HUES48 (cell line): ENCODE results near the gene WBP4.
A peak's percentile ranks its signal among the peaks of the same experiment; 100 is the strongest.

ENCODE experiments used
- H3K27ac ChIP-seq: one replicate; pipeline ENCODE4 v1.7.0; 2013; ENCODE audit warnings: low read depth, low read length, inconsistent platforms
- H3K27me3 ChIP-seq: 2 replicates; pipeline ENCODE4 v1.6.1; 2013; ENCODE audit warnings: mild to moderate bottlenecking, low read length; ENCODE audit not compliant: control insufficient read depth, insufficient read depth
- H3K36me3 ChIP-seq: 2 replicates; pipeline ENCODE4 v1.6.1; 2013; ENCODE audit warnings: low read length; ENCODE audit not compliant: control insufficient read depth, insufficient read depth
- H3K4me1 ChIP-seq: 2 replicates; pipeline ENCODE4 v1.6.1; 2013; ENCODE audit warnings: mild to moderate bottlenecking, low read length; ENCODE audit not compliant: control insufficient read depth, insufficient read depth
- H3K4me3 ChIP-seq: 2 replicates; pipeline ENCODE4 v1.5.1; 2013; ENCODE audit warnings: mild to moderate bottlenecking, low read depth, low read length
- H3K9ac ChIP-seq: 2 replicates; pipeline ENCODE4 v1.6.1; 2013; ENCODE audit warnings: mild to moderate bottlenecking, low read depth, low read length, moderate library complexity
- H3K9me3 ChIP-seq: 2 replicates; pipeline ENCODE4 v1.6.1; 2013; ENCODE audit warnings: low read length; ENCODE audit not compliant: control insufficient read depth, insufficient read depth

The WBP4 gene

GRCh38 chr13:41060082-41060723 lies 1.1 kb upstream of the WBP4 start:
- H3K27me3 ChIP-seq, result no peaks in the 10 kb centered on the region
- H3K9ac ChIP-seq, result peak overlapping the region; percentile 91
- peak overlapping the region; percentile 93 for H3K4me3 ChIP-seq
- no peaks in the 10 kb centered on the region for H3K9me3 ChIP-seq
- peak overlapping the region; percentile 89 for H3K27ac ChIP-seq
- peaks cover 23% of the 10 kb centered on the region for H3K36me3 ChIP-seq
- peaks cover 14% of the 10 kb centered on the region for H3K4me1 ChIP-seq

- H3K9me3 ChIP-seq, result no peaks in the 10 kb centered on the region
- H3K9ac ChIP-seq, result peak overlapping the region; percentile 91
- H3K27me3 ChIP-seq, result no peaks in the 10 kb centered on the region
- peak overlapping the region; percentile 97 for H3K27ac ChIP-seq
- peaks cover 14% of the 10 kb centered on the region for H3K4me1 ChIP-seq
- peaks cover 28% of the 10 kb centered on the region for H3K36me3 ChIP-seq
- H3K4me3 ChIP-seq, result peak overlapping the region; percentile 93
These were observed 610 bp upstream of the WBP4 start for GRCh38 chr13:41060724-41061074.

- peaks cover 43% of the 10 kb centered on the region for H3K36me3 ChIP-seq
These were observed 867 bp downstream of the WBP4 start for GRCh38 chr13:41061914-41062837.

DNA sequence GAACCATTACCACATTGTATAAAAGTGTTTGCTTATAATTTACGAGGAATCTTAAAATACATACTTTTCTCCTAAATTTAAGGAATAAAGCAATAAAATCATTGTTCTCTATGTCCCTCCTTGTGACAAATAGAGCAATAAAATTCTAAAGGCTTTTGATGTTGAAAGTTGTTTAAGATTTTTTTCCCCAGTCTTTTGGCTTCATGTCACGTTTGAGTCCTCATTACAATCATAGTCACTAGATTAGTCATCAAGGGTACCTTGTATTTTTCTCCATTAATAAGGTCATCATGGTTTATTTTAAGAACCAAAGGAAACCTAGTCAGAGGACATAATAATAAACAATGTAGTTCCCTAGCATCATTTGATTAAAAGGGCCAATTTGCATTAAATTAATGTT lies 3.2 kb downstream of the WBP4 start:
- no peak overlapping the region for H3K27ac ChIP-seq
- no peaks in the 10 kb centered on the region for H3K27me3 ChIP-seq
- no peak overlapping the region for H3K4me3 ChIP-seq
- peaks cover 7% of the 10 kb centered on the region for H3K4me1 ChIP-seq
- peaks cover 65% of the 10 kb centered on the region for H3K36me3 ChIP-seq
- no peaks in the 10 kb centered on the region for H3K9me3 ChIP-seq
- H3K9ac ChIP-seq, result no peak overlapping the region

More at GRCh38 chr13:41061914-41062837, 867 bp downstream of the WBP4 start:
- Histone ChIP-seq H3K27me3 (no peaks in the 10 kb centered on the region), H3K9ac (peak overlapping the region; percentile 91), H3K4me1 (peaks cover 14% of the 10 kb centered on the region), H3K27ac (peak overlapping the region; percentile 97), H3K4me3 (peak overlapping the region; percentile 93), H3K9me3 (no peaks in the 10 kb centered on the region)

GRCh38 chr13:41065078-41065477 lies 3.8 kb downstream of the WBP4 start:
- H3K36me3 ChIP-seq, result peaks cover 71% of the 10 kb centered on the region

DNA sequence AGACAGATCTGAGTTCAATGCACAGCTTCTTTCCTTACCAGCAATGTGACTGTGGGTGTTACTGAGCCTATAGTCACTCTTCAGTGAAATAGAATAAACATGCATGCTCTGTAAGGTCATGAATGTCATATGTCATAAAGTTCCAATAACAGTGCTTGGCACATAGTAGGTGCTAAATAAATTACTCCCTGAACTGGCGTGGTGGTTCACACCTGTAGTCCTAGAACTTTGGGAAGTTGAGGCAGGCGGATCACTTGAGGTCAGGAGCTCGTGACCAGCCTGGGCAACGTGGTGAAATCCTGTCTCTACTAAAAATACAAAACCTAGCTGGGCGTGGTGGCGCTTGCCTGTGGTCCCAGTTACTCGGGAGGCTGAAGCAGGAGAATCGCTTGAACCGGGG lies 13.2 kb downstream of the WBP4 start:
- Histone ChIP-seq H3K27me3 (no peaks in the 10 kb centered on the region), H3K9ac (no peak overlapping the region), H3K4me3 (no peak overlapping the region), H3K4me1 (no peaks in the 10 kb centered on the region), H3K36me3 (peaks cover 81% of the 10 kb centered on the region), H3K9me3 (no peaks in the 10 kb centered on the region), H3K27ac (no peak overlapping the region)

More at GRCh38 chr13:41065078-41065477, 3.8 kb downstream of the WBP4 start:
- H3K27me3 ChIP-seq, result no peaks in the 10 kb centered on the region
- H3K4me3 ChIP-seq, result no peak overlapping the region
- peaks cover 7% of the 10 kb centered on the region for H3K4me1 ChIP-seq
- no peak overlapping the region for H3K9ac ChIP-seq
- no peak overlapping the region for H3K27ac ChIP-seq
- no peaks in the 10 kb centered on the region for H3K9me3 ChIP-seq

- no peaks in the 10 kb centered on the region for H3K9me3 ChIP-seq
- H3K9ac ChIP-seq, result no peak overlapping the region
- H3K4me3 ChIP-seq, result no peak overlapping the region
- H3K4me1 ChIP-seq, result no peaks in the 10 kb centered on the region
- H3K36me3 ChIP-seq, result peaks cover 77% of the 10 kb centered on the region
- no peak overlapping the region for H3K27ac ChIP-seq
- H3K27me3 ChIP-seq, result no peaks in the 10 kb centered on the region
These were observed 13.7 kb downstream of the WBP4 start for GRCh38 chr13:41075034-41075433.

- Histone ChIP-seq H3K4me3 (no peak overlapping the region), H3K27me3 (no peaks in the 10 kb centered on the region), H3K9ac (no peak overlapping the region), H3K27ac (no peak overlapping the region), H3K36me3 (peaks cover 76% of the 10 kb centered on the region), H3K4me1 (no peaks in the 10 kb centered on the region), H3K9me3 (no peaks in the 10 kb centered on the region)
These were observed 14.2 kb downstream of the WBP4 start for GRCh38 chr13:41075485-41075884.

- Histone ChIP-seq H3K36me3 (peaks cover 70% of the 10 kb centered on the region), H3K4me1 (no peaks in the 10 kb centered on the region), H3K4me3 (no peak overlapping the region), H3K9ac (no peak overlapping the region), H3K27ac (no peak overlapping the region), H3K27me3 (no peaks in the 10 kb centered on the region), H3K9me3 (no peaks in the 10 kb centered on the region)
These were observed 16.2 kb downstream of the WBP4 start for GRCh38 chr13:41077475-41077874.

- Histone ChIP-seq H3K36me3 (peaks cover 68% of the 10 kb centered on the region), H3K9me3 (no peaks in the 10 kb centered on the region), H3K27ac (no peak overlapping the region), H3K4me1 (no peaks in the 10 kb centered on the region), H3K27me3 (no peaks in the 10 kb centered on the region), H3K9ac (no peak overlapping the region), H3K4me3 (no peak overlapping the region)
These were observed 18.4 kb downstream of the WBP4 start for GRCh38 chr13:41079725-41080124.

DNA sequence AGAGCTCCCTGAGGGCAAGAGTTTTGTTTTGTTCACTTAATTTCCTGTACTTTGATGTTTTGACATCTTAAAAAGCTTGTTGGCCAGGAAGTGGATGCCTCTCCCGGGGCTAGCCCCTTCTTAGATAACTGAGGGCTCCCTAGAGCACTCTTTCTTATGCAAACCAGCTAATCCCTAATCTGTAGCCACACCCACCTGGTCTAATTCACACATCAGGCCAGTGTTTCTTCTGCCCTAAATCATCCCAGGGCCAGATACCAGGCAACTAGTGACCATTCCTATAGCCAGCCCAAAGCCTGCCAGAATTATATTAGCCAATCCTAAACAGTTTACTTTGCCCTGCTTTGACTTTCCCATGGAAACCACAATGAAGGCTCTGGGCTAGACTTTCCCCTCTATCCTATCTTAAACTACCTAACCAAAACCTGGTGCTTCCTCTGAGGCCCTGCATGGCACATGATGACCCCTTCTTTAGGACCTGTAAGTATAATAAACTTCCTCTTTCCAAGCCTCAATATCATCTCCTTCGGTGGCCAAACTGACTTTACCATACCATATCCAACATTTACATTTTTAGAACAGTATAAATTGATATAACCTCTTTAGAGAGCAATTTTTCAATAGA lies 24.8 kb downstream of the WBP4 start:
- Histone ChIP-seq H3K4me3 (no peak overlapping the region), H3K27ac (peak overlapping the region; percentile 6), H3K4me1 (peaks cover 9% of the 10 kb centered on the region; the same call in 1 of the 2 replicates), H3K9me3 (no peaks in the 10 kb centered on the region), H3K27me3 (no peaks in the 10 kb centered on the region), H3K9ac (no peak overlapping the region), H3K36me3 (peaks cover 22% of the 10 kb centered on the region)
